RWPE2 (cell line): Measurements from ENCODE around the gene SFXN2.
A peak's percentile ranks its signal among the peaks of the same experiment; 100 is the strongest.
"Not testable (repeated sequence)": the region's sequence is repeated elsewhere in the genome, so short reads cannot be mapped to it uniquely, and the experiment has no call there.

ENCODE experiments used
- ATAC-seq: fragments of 200-7000 bp; cut with Tn5 transposase; 3 replicates; pipeline ENCODE4 v1.9.1; 2021; ENCODE audit warnings: low read depth
- DNase-seq: peaks from one replicate; pipeline ENCODE4 v3.0.0-alpha.2; 2020; ENCODE audit warnings: low spot score
- H3K27ac ChIP-seq: fragments of 450-650 bp; 2 replicates; pipeline ENCODE4 v1.5.1; 2017; ENCODE audit warnings: mild to moderate bottlenecking; ENCODE audit not compliant: poor library complexity, severe bottlenecking
- H3K27me3 ChIP-seq: fragments of 250-450 bp; sonication (Bioruptor Pico); 2 replicates; pipeline ENCODE4 v1.5.1; 2021; ENCODE audit warnings: mild to moderate bottlenecking, moderate library complexity; ENCODE audit not compliant: insufficient read depth, poor library complexity, severe bottlenecking
- H3K36me3 ChIP-seq: fragments of 250-450 bp; sonication (Bioruptor Pico); 2 replicates; pipeline ENCODE4 v1.5.1; 2020; ENCODE audit warnings: low read depth, mild to moderate bottlenecking, moderate library complexity
- H3K4me1 ChIP-seq: fragments of 250-450 bp; sonication (Bioruptor Pico); 2 replicates; pipeline ENCODE4 v1.5.1; 2021; ENCODE audit warnings: mild to moderate bottlenecking, moderate library complexity; ENCODE audit not compliant: insufficient read depth, poor library complexity, severe bottlenecking
- H3K4me3 ChIP-seq: fragments of 250-450 bp; sonication (Bioruptor Pico); 2 replicates; pipeline ENCODE4 v1.5.1; 2021; ENCODE audit warnings: mild to moderate bottlenecking, moderate library complexity; ENCODE audit not compliant: severe bottlenecking
- H3K9me3 ChIP-seq: fragments of 250-450 bp; sonication (Bioruptor Pico); 2 replicates; pipeline ENCODE4 v1.5.1; 2021; ENCODE audit warnings: mild to moderate bottlenecking, moderate library complexity; ENCODE audit not compliant: severe bottlenecking
- TF ChIP-seq, protein P1 (sequence below): fragments of 450-650 bp; IDR thresholded peaks from one replicate; pipeline ENCODE4 v1.5.1; 2017; ENCODE audit warnings: mild to moderate bottlenecking, moderate library complexity; ENCODE audit not compliant: poor library complexity, severe bottlenecking

The SFXN2 gene

DNA sequence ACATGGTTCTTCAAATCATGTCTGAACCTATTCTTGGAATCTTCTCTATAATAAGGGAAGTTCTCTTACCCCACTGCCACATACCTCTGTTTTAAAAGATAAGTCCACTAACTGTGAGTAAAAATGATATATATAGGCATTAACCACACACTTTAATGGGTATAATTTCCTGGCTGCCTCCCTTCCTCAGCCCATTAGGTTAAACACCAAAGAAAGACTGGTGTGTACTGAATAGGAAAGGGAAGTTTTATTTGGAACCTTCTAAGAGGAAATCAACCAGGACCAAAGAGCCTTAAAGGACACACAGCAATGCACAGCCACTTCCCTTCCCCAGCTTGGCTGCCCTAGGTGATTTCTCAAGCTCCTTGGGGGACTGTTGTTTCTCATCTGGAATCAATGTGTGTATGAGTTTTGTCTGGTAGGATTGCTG, 24.3 kb downstream of the SFXN2 start:
- ATAC-seq (no peak), DNase-seq (no peak)
- Histone ChIP-seq H3K9me3 (no peaks in the 10 kb centered on the region), H3K27ac (no peak overlapping the region), H3K4me1 (peaks cover 6% of the 10 kb centered on the region), H3K27me3 (no peaks in the 10 kb centered on the region), H3K4me3 (no peak overlapping the region), H3K36me3 (no peaks in the 10 kb centered on the region)
- TF ChIP-seq, protein P1, sequence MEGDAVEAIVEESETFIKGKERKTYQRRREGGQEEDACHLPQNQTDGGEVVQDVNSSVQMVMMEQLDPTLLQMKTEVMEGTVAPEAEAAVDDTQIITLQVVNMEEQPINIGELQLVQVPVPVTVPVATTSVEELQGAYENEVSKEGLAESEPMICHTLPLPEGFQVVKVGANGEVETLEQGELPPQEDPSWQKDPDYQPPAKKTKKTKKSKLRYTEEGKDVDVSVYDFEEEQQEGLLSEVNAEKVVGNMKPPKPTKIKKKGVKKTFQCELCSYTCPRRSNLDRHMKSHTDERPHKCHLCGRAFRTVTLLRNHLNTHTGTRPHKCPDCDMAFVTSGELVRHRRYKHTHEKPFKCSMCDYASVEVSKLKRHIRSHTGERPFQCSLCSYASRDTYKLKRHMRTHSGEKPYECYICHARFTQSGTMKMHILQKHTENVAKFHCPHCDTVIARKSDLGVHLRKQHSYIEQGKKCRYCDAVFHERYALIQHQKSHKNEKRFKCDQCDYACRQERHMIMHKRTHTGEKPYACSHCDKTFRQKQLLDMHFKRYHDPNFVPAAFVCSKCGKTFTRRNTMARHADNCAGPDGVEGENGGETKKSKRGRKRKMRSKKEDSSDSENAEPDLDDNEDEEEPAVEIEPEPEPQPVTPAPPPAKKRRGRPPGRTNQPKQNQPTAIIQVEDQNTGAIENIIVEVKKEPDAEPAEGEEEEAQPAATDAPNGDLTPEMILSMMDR, result no peak

DNA sequence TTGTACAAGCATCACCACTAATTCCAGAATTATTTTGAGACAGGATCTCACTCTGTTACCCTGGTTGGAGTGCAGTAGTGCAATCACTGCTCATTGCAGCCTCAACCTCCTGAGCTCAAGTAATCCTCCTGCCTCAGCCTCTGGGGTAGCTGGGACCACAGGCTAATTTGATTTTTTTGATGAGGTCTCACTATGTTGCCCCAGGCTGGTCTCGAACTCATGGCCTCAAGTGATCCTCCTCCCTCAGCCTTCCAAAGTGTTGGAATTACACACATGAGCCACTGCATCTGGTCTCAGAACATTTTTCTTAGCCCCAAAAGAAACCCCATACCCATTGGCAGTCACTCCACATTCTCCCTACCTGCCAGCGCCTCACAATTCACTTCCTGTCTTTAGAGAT, 25.8 kb downstream of the SFXN2 start:
- no peaks in the 10 kb centered on the region for H3K27me3 ChIP-seq
- H3K9me3 ChIP-seq, result no peaks in the 10 kb centered on the region
- H3K4me1 ChIP-seq, result peaks cover 10% of the 10 kb centered on the region
- H3K36me3 ChIP-seq, result no peaks in the 10 kb centered on the region
- no peak overlapping the region for H3K27ac ChIP-seq
- DNase-seq (no peak), ATAC-seq (no peak)
- H3K4me3 ChIP-seq, result no peak overlapping the region
- TF ChIP-seq, protein P1, result no peak

DNA sequence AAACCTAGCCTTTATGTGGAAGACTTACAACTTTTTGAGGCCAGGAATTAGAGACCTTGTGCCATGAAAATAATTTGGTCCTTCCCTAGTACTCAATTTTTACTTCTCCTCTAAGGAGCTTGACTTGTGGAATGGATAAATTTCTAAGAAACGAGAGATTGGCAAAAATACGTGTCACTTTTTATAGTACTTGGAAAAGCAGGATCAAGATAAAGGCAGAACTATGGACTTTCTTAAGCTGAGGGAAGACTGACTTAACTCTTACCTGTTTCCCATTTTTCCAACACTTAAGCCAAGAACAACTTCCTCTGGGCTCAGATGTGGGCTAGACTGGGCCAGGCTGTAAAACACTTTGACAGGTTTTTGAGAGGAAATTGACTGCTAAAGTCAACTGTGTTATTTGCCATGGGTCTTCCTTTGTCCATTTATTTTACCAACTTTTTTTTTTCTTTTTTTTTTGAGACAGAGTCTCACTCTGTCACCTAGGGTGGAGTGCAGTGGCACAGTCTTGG, 27.3 kb downstream of the SFXN2 start:
- Histone ChIP-seq H3K9me3 (no peaks in the 10 kb centered on the region), H3K4me1 (peaks cover 15% of the 10 kb centered on the region), H3K27me3 (no peaks in the 10 kb centered on the region), H3K27ac (no peak overlapping the region), H3K36me3 (no peaks in the 10 kb centered on the region), H3K4me3 (no peak overlapping the region)
- TF ChIP-seq, protein P1, result no peak
- DNase-seq, result no peak
- no peak for ATAC-seq

DNA sequence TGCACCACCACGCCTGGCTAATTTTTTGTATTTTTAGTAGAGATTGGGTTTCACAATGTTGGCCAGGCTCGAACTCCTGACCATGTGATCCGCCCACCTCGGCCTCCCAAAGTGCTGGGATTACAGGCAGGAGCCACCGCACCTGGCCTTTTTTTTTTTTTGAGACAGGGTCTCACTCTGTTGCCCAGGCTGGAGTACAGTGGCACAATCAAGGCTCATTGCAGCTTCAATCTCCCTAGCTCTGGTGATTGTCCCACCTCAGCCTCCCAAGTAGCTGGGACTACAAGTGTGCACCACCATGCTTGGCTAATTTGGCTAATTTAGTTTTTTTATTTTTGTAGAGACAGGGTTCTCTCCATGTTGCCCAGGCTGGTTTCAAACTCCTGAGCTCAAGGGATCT, 27.9 kb downstream of the SFXN2 start:
- H3K9me3 ChIP-seq, ATAC-seq, H3K27ac ChIP-seq, H3K36me3 ChIP-seq, H3K4me3 ChIP-seq, DNase-seq, H3K27me3 ChIP-seq: not testable (repeated sequence)
- peaks cover 15% of the 10 kb centered on the region for H3K4me1 ChIP-seq

DNA sequence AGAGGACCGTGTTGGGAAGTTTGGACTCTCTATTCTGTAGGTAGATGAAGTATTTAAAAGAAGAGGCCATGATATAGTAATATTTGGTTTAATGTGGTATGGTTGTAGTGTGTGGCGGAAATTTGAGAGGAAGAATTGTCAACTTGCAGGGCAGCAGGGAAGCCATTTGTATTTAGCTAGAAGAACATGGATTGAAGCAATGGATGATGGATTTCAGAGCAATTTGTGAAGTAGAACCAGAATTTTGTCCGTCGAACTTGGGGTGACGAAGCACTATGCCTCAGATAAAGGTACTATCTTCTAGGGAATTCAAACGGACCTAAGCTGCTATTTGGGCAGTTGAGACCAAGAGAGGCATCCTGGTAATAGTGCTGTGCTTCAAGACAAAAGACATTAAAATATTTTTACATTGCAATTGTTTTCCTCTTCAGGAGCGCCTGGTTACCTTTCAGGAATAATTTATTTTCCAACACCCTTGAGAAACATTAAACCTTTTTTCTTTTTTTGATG, 28.7 kb downstream of the SFXN2 start:
- H3K27me3 ChIP-seq, result no peaks in the 10 kb centered on the region
- ATAC-seq (no peak), DNase-seq (no peak)
- peak overlapping the region; percentile 8 for H3K4me3 ChIP-seq
- no peak overlapping the region for H3K27ac ChIP-seq
- TF ChIP-seq, protein P1, result no peak
- peaks cover 15% of the 10 kb centered on the region for H3K4me1 ChIP-seq
- H3K36me3 ChIP-seq, result no peaks in the 10 kb centered on the region
- H3K9me3 ChIP-seq, result no peaks in the 10 kb centered on the region
